Middle frontal gyrus (tissue), 1 donor: ENCODE measurements around the gene ATP4A.

ENCODE experiments used
- DNase-seq: peaks from one replicate; pipeline ENCODE4 v3.0.0-alpha.2; 2015; ENCODE audit warnings: low spot score; ENCODE audit errors: extremely low spot score

Gene ATP4A

GRCh38 chr19:35502751-35503150 is 60.7 kb downstream of the ATP4A start:
- no peak for DNase-seq

- no peak for DNase-seq
These were observed 61.8 kb downstream of the ATP4A start for GRCh38 chr19:35501684-35502083.

DNA sequence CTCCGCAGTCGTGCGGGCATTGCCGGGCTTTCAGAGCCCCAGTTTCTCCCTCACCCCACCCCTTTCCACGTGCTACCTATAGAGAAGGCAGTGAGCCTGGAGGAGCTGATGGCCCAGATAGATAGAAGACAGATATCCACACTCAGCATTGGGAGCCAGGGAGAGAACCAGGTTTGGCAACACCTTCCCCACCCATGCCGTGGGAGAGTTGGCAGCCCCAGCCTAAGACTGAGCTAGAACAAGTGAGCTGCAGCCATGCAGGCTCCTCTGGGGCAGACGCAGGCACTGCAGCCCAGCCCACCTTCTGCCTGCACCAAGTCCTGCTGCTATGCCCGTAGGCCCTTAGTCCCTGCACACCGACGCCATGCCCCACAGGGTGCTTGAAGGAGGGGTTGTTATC is 62.8 kb downstream of the ATP4A start:
- DNase-seq = no peak
